Measurements from ENCODE around the gene JAM2.
A peak's percentile ranks its signal among the peaks of the same experiment; 100 is the strongest.

Gene JAM2

GRCh38 chr21:25717491-25718147, 78.6 kb downstream of the JAM2 start:
- Histone ChIP-seq H3K9me3 (ENCODE audit: control insufficient read depth, low read length) (no peaks in the 10 kb centered on the region), H3K4me1 (ENCODE audit: control insufficient read depth, insufficient read depth, low read length, poor library complexity, severe bottlenecking) (no peaks in the 10 kb centered on the region), H3K36me3 (ENCODE audit: control insufficient read depth, insufficient read depth, low read length) (peaks cover 36% of the 10 kb centered on the region), H3K27ac (ENCODE audit: low read depth, low read length, severe bottlenecking) (no peak overlapping the region), H3K4me3 (ENCODE audit: extremely low read depth, insufficient read depth, low read length, poor library complexity, severe bottlenecking) (no peak overlapping the region)
- 92 to 100% methylated on average over 1 to 5 of the region's 5 CpGs for WGBS, 2 experiments (ENCODE audit: insufficient coverage in 2 of 2)

DNA sequence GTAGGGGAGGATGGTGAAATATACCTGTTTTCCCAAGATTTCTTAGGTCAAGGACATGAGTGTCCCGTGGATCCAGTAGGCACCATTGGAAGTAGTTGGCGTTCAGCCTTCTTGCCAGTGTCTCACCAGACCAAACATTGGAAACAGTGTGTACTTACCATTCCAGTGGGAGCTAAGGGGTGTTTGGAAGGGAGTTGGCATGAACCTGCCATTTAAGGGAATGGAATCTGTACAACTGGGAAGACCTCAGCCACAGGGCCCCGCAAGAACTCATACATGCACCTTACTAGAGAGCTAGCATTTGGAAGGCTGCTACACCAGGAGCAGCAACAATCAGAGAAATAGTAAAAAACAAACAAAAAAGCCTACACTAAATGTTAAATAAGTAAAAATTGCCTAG, 82.9 kb downstream of the JAM2 start:
- Histone ChIP-seq H3K27ac (ENCODE audit: low read depth, low read length, severe bottlenecking) (no peak overlapping the region), H3K9me3 (ENCODE audit: control insufficient read depth, low read length) (no peaks in the 10 kb centered on the region), H3K4me3 (ENCODE audit: extremely low read depth, insufficient read depth, low read length, poor library complexity, severe bottlenecking) (no peak overlapping the region), H3K36me3 (ENCODE audit: control insufficient read depth, insufficient read depth, low read length) (peaks cover 55% of the 10 kb centered on the region), H3K4me1 (ENCODE audit: control insufficient read depth, insufficient read depth, low read length, poor library complexity, severe bottlenecking) (no peaks in the 10 kb centered on the region)
- WGBS, 2 experiments (ENCODE audit: insufficient coverage in 2 of 2) = 92 to 95% methylated on average over 2 of the region's 3 CpGs

GRCh38 chr21:25722631-25723030, 83.6 kb downstream of the JAM2 start:
- peaks cover 58% of the 10 kb centered on the region for H3K36me3 ChIP-seq (ENCODE audit: control insufficient read depth, insufficient read depth, low read length)
- WGBS, 2 experiments (ENCODE audit: insufficient coverage in 2 of 2) = 84 to 96% methylated on average over 2 of the region's 3 CpGs
- H3K9me3 ChIP-seq (ENCODE audit: control insufficient read depth, low read length) = no peaks in the 10 kb centered on the region
- no peaks in the 10 kb centered on the region for H3K4me1 ChIP-seq (ENCODE audit: control insufficient read depth, insufficient read depth, low read length, poor library complexity, severe bottlenecking)
- H3K27ac ChIP-seq (ENCODE audit: low read depth, low read length, severe bottlenecking) = no peak overlapping the region
- no peak overlapping the region for H3K4me3 ChIP-seq (ENCODE audit: extremely low read depth, insufficient read depth, low read length, poor library complexity, severe bottlenecking)

- WGBS, 2 experiments (ENCODE audit: insufficient coverage in 2 of 2) = 100% methylated on average over 2 of the region's 6 CpGs; no CpG with 5 or more reads in 1 of the 2 experiments
- H3K36me3 ChIP-seq (ENCODE audit: control insufficient read depth, insufficient read depth, low read length) = peaks cover 32% of the 10 kb centered on the region
- H3K4me1 ChIP-seq (ENCODE audit: control insufficient read depth, insufficient read depth, low read length, poor library complexity, severe bottlenecking) = peaks cover 4% of the 10 kb centered on the region
- no peak overlapping the region for H3K4me3 ChIP-seq (ENCODE audit: extremely low read depth, insufficient read depth, low read length, poor library complexity, severe bottlenecking)
- no peak overlapping the region for H3K27ac ChIP-seq (ENCODE audit: low read depth, low read length, severe bottlenecking)
- no peaks in the 10 kb centered on the region for H3K9me3 ChIP-seq (ENCODE audit: control insufficient read depth, low read length)
Observed at GRCh38 chr21:25732091-25732760, 93.2 kb downstream of the JAM2 start.

DNA sequence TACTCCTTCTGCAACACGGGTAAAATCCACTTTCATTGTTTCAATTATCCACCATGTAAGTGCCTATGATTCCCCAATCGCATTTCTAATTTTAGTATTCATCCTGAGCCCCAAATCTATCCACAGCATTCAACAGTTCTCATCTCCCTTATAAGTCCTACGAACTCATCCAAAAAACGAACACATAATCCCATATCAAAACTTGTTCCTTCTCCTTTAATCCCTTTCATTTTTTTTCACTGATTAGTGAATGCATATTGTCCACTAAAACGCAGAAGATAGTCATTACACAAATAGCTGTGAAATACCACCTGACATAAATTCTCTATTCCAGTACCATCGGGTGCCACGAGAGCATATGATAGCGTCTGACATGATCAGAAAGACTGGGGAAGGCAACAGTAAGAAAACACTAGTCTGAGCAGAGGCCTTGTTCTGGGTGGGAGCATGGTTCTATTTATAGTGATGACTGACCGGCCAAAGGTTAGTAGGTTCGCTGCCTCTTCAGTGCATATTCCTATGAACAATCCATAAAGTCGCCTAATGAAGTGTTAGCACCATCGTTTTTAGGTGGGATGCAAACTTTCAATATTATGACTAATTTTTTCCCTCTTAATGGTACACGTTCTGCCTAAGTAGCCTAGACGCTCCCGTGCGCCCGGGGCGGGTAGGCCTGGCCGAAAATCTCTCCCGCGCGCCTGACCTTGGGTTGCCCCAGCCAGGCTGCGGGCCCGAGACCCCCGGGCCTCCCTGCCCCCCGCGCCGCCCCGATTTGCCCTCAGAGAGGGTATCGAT, 95.0 kb downstream of the JAM2 start:
- Histone ChIP-seq H3K27ac (ENCODE audit: low read depth, low read length, severe bottlenecking) (peak overlapping the region; percentile 99), H3K4me1 (ENCODE audit: control insufficient read depth, insufficient read depth, low read length, poor library complexity, severe bottlenecking) (peaks cover 4% of the 10 kb centered on the region), H3K36me3 (ENCODE audit: control insufficient read depth, insufficient read depth, low read length) (peaks cover 14% of the 10 kb centered on the region), H3K4me3 (ENCODE audit: extremely low read depth, insufficient read depth, low read length, poor library complexity, severe bottlenecking) (peak overlapping the region; percentile 97), H3K9me3 (ENCODE audit: control insufficient read depth, low read length) (no peaks in the 10 kb centered on the region)
- 12 to 14% methylated on average over 19 to 23 of the region's 30 CpGs for WGBS, 2 experiments (ENCODE audit: insufficient coverage in 2 of 2)

DNA sequence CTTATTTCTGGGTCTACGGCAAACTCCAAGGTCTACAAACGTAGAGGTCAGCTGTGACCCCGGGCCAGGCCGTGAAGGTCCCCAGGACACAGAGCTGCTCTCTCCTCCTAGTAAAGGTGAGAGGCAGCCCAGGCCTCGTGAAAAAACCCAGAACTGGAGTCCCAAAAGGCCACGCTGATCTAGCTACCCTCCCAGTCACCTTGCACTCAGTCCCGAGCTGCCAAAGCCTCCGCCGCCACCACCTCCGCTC, 95.5 kb downstream of the JAM2 start:
- H3K4me1 ChIP-seq (ENCODE audit: control insufficient read depth, insufficient read depth, low read length, poor library complexity, severe bottlenecking) = peaks cover 4% of the 10 kb centered on the region
- 0% methylated on average over 8 to 9 of the region's 10 CpGs for WGBS, 2 experiments (ENCODE audit: insufficient coverage in 2 of 2)
- H3K27ac ChIP-seq (ENCODE audit: low read depth, low read length, severe bottlenecking) = peak overlapping the region; percentile 99
- H3K9me3 ChIP-seq (ENCODE audit: control insufficient read depth, low read length) = no peaks in the 10 kb centered on the region
- peaks cover 12% of the 10 kb centered on the region for H3K36me3 ChIP-seq (ENCODE audit: control insufficient read depth, insufficient read depth, low read length)
- peak overlapping the region; percentile 97 for H3K4me3 ChIP-seq (ENCODE audit: extremely low read depth, insufficient read depth, low read length, poor library complexity, severe bottlenecking)

DNA sequence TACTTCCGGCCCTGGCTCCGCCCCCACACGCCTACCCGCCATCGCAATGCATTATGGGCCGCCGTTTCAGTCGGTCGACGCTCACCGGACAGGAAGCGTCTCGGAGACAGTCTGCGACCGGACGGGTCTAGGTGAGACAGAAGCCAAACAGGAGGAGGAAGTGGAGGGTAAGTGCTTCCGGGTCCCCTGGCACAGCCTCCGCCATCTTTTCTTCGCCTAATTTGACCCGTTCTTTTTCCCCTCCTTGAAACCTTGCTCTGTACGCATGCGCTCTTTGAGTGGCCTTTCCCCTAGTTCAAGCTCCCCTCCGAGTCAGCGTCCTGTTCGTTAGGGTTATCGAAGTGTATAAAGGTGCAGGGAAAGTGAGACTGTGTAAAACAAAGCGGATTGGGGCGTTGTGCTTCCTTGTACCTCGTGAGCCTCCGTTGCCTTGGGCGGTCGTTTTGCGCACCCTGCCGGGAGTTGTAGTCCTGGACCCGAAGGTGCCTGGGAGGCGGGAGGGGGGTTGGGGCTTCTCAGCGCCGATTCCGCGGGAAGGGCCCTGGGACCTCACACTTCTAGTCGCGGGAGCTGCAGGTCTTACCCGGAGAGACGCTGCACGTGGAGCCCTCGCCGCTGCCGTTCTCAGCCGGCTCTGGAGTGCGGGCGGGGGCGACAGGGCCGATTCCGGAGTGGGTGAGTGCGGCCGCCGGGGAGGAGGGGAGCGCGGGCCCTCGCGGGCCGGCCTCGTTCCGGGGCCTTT, 96.0 kb downstream of the JAM2 start, which contains the start of the genes ATP5PF and GABPA:
Gene ATP5PF, minus strand, starts transcription at position 1 of the 742 bp plus-strand sequence. CDS start 5,110 bp downstream, outside the sequence.
Gene GABPA, plus strand, starts transcription at position 69 of the 742 bp plus-strand sequence. CDS start 6,627 bp downstream, outside the sequence.
- peak within 1 kb of the TSS; percentile 99 for H3K27ac ChIP-seq (ENCODE audit: low read depth, low read length, severe bottlenecking)
- H3K4me1 ChIP-seq (ENCODE audit: control insufficient read depth, insufficient read depth, low read length, poor library complexity, severe bottlenecking) = peaks cover 4% of the 10 kb centered on the region
- peaks cover 7% of the 10 kb centered on the region for H3K36me3 ChIP-seq (ENCODE audit: control insufficient read depth, insufficient read depth, low read length)
- no peaks in the 10 kb centered on the region for H3K9me3 ChIP-seq (ENCODE audit: control insufficient read depth, low read length)
- peak within 1 kb of the TSS; percentile 97 for H3K4me3 ChIP-seq (ENCODE audit: extremely low read depth, insufficient read depth, low read length, poor library complexity, severe bottlenecking)
- 0% methylated on average over 39 to 50 of the region's 64 CpGs for WGBS, 2 experiments (ENCODE audit: insufficient coverage in 2 of 2)

- Histone ChIP-seq H3K27ac (ENCODE audit: low read depth, low read length, severe bottlenecking) (peak overlapping the region; percentile 99), H3K36me3 (ENCODE audit: control insufficient read depth, insufficient read depth, low read length) (peaks cover 5% of the 10 kb centered on the region), H3K9me3 (ENCODE audit: control insufficient read depth, low read length) (no peaks in the 10 kb centered on the region), H3K4me1 (ENCODE audit: control insufficient read depth, insufficient read depth, low read length, poor library complexity, severe bottlenecking) (peaks cover 4% of the 10 kb centered on the region), H3K4me3 (ENCODE audit: extremely low read depth, insufficient read depth, low read length, poor library complexity, severe bottlenecking) (peak overlapping the region; percentile 97)
- 0 to 2% methylated on average over 17 to 23 of the region's 48 CpGs for WGBS, 2 experiments (ENCODE audit: insufficient coverage in 2 of 2)
Observed at GRCh38 chr21:25735646-25736597, 96.9 kb downstream of the JAM2 start.

GRCh38 chr21:25737421-25737820, 98.4 kb downstream of the JAM2 start:
- no CpG with 5 or more reads among the region's 1 CpG for WGBS, 2 experiments (ENCODE audit: insufficient coverage in 2 of 2)
- no peak overlapping the region for H3K27ac ChIP-seq (ENCODE audit: low read depth, low read length, severe bottlenecking)
- no peak overlapping the region for H3K4me3 ChIP-seq (ENCODE audit: extremely low read depth, insufficient read depth, low read length, poor library complexity, severe bottlenecking)

More at GRCh38 chr21:25737421-25737820, 98.4 kb downstream of the JAM2 start:
- Histone ChIP-seq H3K9me3 (ENCODE audit: control insufficient read depth, low read length) (no peaks in the 10 kb centered on the region), H3K4me1 (ENCODE audit: control insufficient read depth, insufficient read depth, low read length, poor library complexity, severe bottlenecking) (peaks cover 4% of the 10 kb centered on the region), H3K36me3 (ENCODE audit: control insufficient read depth, insufficient read depth, low read length) (no peaks in the 10 kb centered on the region)

Measured in mesodermal cell (in vitro differentiated cells).